Measurements from ENCODE around the gene PDYN.

DNA sequence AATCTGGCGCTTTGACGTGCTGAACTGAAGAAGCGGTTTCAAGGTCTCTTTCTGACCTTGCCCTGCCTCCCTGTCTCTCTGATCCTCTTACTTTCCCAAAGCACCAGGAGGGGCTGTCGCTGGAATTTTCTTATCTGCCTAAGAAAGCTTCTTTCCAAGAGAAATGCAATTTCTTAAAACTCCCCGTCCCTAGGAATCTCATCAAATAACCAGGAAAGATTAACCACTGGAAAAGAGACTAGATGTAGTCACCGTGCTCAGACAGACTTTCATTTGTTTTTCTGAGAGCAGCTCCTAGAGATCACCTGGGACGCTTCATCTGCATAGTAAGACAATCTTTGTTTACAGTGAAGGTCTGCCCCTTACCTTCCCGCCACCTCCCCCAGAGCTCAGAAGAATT is 38.6 kb downstream of the PDYN start:
- TF ChIP-seq POLR2A (IDR thresholded peaks at IDR 0.05) = no peak
- TF ChIP-seq, protein P1, sequence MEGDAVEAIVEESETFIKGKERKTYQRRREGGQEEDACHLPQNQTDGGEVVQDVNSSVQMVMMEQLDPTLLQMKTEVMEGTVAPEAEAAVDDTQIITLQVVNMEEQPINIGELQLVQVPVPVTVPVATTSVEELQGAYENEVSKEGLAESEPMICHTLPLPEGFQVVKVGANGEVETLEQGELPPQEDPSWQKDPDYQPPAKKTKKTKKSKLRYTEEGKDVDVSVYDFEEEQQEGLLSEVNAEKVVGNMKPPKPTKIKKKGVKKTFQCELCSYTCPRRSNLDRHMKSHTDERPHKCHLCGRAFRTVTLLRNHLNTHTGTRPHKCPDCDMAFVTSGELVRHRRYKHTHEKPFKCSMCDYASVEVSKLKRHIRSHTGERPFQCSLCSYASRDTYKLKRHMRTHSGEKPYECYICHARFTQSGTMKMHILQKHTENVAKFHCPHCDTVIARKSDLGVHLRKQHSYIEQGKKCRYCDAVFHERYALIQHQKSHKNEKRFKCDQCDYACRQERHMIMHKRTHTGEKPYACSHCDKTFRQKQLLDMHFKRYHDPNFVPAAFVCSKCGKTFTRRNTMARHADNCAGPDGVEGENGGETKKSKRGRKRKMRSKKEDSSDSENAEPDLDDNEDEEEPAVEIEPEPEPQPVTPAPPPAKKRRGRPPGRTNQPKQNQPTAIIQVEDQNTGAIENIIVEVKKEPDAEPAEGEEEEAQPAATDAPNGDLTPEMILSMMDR (IDR thresholded peaks at IDR 0.05) = no peak

Data from stomach (tissue), 4 donors.